Measurements from ENCODE around the gene FER1L5.
A peak's percentile ranks its signal among the peaks of the same experiment; 100 is the strongest.

FER1L5 gene

GRCh38 chr2:96698221-96698861 lies 55.8 kb downstream of the FER1L5 start:
- no peak for DNase-seq

GRCh38 chr2:96699021-96699420 lies 56.5 kb downstream of the FER1L5 start:
- no peak for DNase-seq

- no peak for DNase-seq
Measured at GRCh38 chr2:96699621-96700020, 57.1 kb downstream of the FER1L5 start.

GRCh38 chr2:96700086-96700485 lies 57.5 kb downstream of the FER1L5 start:
- DNase-seq: no peak

- DNase-seq: no peak
Measured at GRCh38 chr2:96701636-96702035, 59.1 kb downstream of the FER1L5 start.

- no peak for DNase-seq
Measured at GRCh38 chr2:96702098-96702785, 59.7 kb downstream of the FER1L5 start.

GRCh38 chr2:96703021-96703751 lies 60.6 kb downstream of the FER1L5 start:
- DNase-seq: no peak

- DNase-seq: no peak
Measured at GRCh38 chr2:96710985-96711384, 68.4 kb downstream of the FER1L5 start.

GRCh38 chr2:96715658-96716057 lies 73.1 kb downstream of the FER1L5 start:
- DNase-seq: no peak

GRCh38 chr2:96716388-96716787 lies 73.8 kb downstream of the FER1L5 start:
- DNase-seq: no peak

- no peak for DNase-seq
Measured at GRCh38 chr2:96726131-96726530, 83.6 kb downstream of the FER1L5 start.

GRCh38 chr2:96727431-96727830 lies 84.9 kb downstream of the FER1L5 start:
- no peak for DNase-seq

- no peak for DNase-seq
Measured at GRCh38 chr2:96729748-96730147, 87.2 kb downstream of the FER1L5 start.

- DNase-seq: no peak
Measured at GRCh38 chr2:96730212-96730611, 87.6 kb downstream of the FER1L5 start.

GRCh38 chr2:96733931-96734330 lies 91.4 kb downstream of the FER1L5 start:
- no peak for DNase-seq

GRCh38 chr2:96734880-96735583 lies 92.5 kb downstream of the FER1L5 start:
- no peak for DNase-seq

- DNase-seq: no peak
Measured at GRCh38 chr2:96737251-96737650, 94.7 kb downstream of the FER1L5 start.

- no peak for DNase-seq
Measured at GRCh38 chr2:96737831-96738230, 95.3 kb downstream of the FER1L5 start.

- no peak for DNase-seq
Measured at GRCh38 chr2:96739076-96739632, 96.6 kb downstream of the FER1L5 start.

GRCh38 chr2:96739633-96740428 lies 97.3 kb downstream of the FER1L5 start, which contains the start of gene LMAN2L:
TSS of gene LMAN2L (minus strand) at chr2:96740064. CDS start at chr2:96740040, 24 bp downstream.
- peak; percentile 80 to 93 for DNase-seq

GRCh38 chr2:96747061-96747617 lies 104.6 kb downstream of the FER1L5 start:
- no peak for DNase-seq

- DNase-seq: no peak
Measured at GRCh38 chr2:96751800-96752199, 109.2 kb downstream of the FER1L5 start.

Data from bone marrow (tissue), 2 donors.